Stimulated activated CD4-positive, alpha-beta T cell treated with anti-CD3 and anti-CD28 coated beads, Interleukin-1b, Interleukin-23, amount 100 ng/mL, for 24 hours (primary cell): Measurements from ENCODE around the gene MMEL1.

Source experiments
- DNase-seq, 4 experiments: peaks; one replicate each; pipeline ENCODE4 v3.0.0-alpha.2; 2020; ENCODE audit warnings: low read depth in 4 of 4, low spot score in 1 of 4

MMEL1 gene

GRCh38 chr1:2606881-2607621 is 25.8 kb downstream of the MMEL1 start:
- DNase-seq = no peak

DNA sequence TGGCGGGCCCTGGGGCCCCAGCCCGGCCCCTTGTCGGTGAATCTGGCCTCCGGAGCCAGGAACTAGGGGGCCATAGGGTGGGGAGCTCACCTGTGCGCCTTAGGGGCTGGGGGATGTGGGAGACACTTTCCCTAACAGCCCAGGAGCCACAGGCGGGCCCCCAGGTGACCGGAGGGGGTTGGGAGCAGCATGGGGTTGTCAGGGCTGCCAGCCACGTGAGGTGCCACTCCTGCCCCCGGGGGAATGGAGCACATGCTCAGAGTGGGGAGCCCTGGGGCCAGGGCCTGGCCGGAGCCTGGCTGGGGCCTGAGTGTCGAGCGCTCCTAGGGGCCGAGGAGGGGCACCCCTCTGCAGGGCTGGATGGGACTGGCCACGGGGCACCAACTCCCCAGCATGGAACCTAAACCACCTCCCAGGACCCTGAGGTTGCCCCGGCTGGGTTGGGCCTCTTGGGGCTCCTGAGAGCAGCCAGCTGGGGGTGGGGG is 26.4 kb downstream of the MMEL1 start:
- no peak for DNase-seq

DNA sequence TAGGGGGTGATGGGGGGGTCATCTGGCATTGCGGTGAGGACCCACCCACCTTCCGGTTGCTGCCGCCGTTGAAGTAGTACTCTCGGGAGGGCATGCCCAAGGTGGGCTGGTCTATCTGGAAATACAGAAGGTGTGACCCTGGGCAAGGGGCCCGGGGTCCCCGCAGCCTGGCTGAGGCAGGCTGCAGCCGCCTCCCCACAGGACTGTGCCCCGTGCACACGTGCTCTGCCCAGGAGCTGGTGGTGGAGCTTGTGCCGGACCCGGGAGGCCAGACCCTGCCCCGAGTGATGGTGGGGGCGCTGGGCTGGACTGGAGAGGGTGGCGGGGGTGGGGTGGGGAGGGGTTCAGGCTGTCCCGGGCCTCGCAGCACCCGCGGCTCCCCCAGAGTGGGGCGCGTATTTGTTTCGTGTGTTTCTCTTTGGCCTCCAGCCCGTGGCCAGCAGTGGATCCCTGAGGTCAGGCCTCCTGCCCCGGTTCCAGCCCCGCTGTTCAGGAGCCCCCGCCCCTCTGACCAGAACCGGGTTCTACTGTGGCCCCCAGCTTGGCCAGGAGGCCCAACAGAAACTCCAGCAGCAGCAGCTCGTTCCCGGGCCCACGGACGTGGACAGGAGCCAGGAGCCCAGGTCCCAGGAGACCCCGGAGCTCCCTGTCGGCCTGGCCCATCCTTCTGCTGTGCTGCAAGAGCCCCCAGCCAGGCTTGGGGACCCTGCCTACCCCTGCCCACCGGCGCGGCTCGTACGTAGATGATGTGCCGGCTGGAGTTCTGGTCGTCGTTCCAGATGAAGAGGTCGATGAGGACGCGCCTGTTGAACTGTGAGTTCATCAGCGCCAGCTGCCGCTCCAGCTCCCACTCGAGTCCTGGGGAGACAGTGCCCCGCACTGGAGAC is 27.1 kb downstream of the MMEL1 start:
- no peak for DNase-seq

DNA sequence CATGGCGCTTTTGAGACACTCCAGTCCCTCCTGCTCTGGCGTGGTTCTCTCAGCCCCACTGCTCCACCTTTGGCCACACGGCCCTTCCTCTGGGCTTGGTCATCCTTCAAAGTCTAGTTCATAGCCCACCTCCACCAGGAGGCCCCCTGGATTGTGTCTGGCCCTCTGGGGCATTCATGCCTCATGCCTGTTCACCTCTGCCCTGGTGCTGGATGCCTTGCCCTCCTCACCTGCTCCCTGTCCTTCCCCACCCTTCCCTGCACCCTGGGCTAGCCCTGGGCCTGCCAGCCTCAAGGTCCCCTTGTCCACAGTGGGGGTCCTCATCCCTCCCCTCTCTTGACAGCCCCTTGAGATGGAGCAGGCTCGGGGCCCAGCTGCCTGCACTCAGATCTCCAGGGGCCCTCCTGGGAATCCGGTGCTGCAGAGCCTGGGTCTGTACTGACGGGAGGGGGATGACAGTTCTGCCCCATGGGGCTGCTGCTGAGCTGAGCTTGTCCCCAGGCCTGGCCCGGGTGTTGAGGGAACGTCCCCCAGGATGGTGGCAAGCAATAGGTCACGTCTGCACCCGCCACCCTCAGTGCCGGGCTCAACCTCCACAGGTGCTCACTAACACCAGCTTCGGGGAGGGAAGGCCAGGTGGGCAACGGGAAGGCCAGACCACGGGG is 27.8 kb downstream of the MMEL1 start:
- no peak for DNase-seq

DNA sequence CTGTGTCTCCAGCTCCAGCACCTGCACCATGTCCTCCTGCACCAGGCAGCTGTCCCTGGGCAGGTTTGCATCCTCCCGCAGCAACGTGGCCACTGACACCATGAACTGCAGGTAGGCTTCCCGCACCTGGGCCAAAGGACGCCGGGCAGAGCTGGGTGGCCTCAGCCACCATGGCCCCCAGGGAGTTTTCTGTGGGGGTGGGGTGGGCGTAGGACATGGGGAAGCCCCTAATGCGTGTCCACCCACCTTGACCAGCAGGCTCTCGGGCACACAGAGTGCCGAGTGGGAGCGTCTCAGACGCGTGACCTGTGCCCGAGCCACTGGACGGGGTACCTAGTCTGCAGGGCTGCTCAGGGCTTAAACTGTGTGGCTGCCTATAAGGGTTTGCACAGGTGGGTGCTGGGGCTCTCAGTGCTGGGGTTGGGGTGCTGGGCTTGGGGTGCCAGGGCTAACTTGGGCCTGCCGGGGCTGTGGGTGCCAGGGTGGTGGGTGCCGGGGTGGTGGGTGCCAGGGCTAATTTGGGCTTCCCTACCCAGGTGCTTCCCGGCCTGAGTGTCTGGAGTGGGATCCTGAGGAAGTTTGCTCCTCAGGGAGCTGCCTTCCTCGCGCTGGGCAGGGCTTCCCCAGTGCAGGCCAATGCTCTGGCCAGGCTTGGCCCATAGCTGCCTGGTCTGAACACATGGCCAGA is 28.5 kb downstream of the MMEL1 start:
- no peak for DNase-seq

GRCh38 chr1:2603521-2604155 is 29.2 kb downstream of the MMEL1 start:
- DNase-seq = no peak

DNA sequence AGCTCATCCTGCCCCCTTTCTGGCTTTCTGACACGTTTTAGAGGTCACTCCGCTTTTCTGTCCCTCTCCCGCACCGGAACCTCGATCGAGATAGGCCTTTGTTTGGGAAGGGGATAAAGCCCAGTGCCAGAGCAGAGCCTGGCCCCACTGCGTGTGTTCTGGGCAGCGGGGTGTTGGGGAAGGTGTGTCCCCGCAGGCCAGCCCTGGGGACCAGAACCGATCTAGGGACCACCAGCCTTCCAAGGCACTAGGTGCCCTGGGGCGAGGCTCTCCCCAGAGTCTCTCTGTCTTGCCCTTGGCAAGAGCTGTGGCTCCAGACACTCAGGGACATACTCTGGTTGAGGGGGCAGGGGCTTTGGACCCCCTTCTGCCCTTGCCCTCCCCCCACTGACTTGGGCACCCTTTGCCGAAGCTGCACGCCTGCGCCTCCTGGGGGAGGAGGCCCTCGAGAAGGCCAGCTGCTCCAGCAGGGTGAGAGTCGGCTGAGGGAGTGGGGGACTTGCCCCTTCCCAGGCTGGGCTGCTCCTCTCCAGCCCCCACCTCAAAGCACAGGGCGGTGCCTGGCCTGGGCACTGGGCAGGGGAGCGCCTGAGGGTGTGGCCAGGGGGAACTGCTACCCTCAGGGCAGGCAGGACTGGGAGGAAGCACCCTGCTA is 29.8 kb downstream of the MMEL1 start:
- DNase-seq = no peak

GRCh38 chr1:2602311-2602835 is 30.4 kb downstream of the MMEL1 start:
- no peak for DNase-seq

DNA sequence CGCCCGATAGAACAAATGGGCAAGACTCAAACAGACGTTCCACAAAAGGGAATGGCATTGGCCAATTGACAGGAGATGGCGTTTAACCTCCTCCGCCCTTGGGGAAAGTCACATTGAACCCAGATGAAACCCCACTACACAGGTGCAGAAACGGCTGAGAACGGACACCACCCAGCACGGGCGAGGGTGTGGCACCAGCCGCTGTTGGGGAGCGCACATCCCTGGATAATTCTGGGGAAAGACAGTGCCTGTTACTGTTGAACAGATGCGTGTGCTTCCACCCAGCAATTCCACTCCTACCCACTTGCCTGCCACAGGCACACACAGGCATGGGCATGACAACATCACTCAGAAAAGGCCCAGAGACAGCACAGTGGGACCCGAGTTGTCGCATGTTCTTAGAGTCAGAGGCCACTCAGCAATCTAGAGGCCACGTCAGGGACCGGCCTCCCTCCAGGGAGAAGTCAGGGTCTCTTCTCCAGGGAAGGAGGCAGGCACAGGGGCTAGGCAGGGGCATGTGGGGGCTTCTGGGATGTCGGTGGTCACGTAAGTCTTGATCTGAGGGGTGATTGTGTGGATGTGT is 31.0 kb downstream of the MMEL1 start:
- no peak for DNase-seq

DNA sequence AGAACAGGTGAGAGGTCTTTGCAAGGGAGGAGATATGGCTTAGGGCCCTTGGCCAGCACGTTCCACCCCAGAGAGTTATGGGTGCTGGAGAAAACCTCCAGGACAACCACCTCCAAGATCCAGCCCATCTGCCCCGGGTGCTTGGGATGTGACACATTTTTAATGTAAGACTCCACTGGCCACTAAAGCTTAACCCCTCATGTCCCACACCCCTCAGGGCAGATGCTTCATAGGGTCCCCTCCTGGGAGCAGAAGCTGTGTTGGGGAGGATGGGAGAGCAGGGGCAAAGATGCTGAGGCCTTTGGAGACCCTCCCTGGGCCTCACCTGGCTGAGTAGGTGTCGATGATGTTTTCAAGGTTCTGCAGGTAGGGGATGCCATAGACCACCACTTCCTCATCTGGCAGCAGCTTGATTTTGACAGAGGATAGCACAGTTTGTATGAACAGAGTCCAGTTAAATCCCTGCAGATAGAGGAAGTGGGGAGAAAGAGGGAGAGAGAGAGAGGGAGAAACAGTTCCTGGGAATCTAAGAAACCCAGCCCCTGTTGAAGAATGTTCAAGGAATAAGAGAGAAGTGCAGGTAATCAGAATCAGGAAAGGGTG is 34.4 kb downstream of the MMEL1 start:
- no peak for DNase-seq

- DNase-seq = no peak
Measured at GRCh38 chr1:2597441-2598328, 35.1 kb downstream of the MMEL1 start.

GRCh38 chr1:2596530-2597333 is 36.1 kb downstream of the MMEL1 start:
- no peak for DNase-seq

DNA sequence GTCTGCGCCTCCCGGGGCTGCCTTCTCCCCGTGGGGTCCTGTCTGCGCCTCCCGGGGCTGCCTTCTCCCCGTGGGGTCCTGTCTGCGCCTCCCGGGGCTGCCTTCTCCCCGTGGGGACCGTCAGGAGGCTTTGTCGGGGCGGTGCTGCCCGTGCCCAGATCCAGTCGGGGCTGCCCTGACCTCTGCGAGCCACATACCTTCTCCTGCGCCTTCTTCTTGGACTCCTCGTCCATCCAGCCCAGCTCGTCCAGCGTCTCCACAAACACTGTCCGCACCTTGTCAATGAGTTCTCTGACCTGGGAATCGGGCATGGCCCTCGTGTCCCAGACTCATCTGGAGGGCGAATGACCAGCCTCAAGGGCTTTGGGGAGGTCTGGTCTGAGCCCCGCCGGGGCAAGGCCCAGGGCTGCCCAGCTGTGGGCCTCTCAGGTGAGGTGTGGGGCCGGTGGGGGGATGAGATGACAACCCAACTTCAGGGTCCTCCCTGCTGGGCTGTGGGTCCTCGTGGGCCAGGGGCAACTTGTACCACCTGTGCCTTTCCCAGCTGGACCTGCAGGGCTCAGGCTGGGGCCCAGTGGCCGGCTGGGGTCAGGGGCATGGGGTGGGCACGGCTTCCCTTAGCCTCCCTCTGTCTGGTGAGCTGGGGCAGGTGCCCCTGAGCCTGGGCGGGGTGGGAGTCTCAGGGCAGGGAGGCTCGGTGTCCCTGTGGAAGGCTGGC is 36.8 kb downstream of the MMEL1 start:
- no peak for DNase-seq

- no peak for DNase-seq
Measured at GRCh38 chr1:2595261-2595811, 37.5 kb downstream of the MMEL1 start.

DNA sequence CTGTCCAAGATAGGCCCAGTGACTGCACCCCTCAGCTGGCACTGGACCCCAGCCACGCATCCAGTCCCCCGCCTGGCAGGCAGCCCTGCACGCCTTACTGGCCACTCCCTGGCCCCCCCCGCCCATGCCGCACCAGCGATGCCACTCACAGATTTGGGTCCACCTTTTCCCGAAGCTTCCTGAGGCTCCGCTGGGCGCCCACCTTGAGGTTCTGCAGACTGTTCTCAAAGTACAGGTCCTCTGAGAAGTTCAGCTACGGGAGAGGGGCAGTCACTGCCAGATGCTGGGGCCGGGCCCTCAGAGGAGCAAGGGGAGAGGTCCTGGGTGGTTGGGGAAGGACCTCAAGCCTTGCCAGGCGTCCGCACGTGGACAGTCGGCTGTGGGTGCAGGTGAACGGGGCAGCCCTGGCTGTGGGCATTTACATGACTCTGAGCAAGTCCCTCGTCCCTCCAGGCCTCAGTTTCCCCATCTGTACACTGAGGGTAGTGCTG is 38.1 kb downstream of the MMEL1 start:
- no peak for DNase-seq

GRCh38 chr1:2594001-2594640 is 38.7 kb downstream of the MMEL1 start:
- no peak for DNase-seq
